GM18526 (cell line): ENCODE data around the gene INF2.

ENCODE experiments used
- POLR2A ChIP-seq: IDR thresholded peaks from 3 replicates; pipeline ENCODE4 v1.6.1; 2011; ENCODE audit not compliant: insufficient read length; ENCODE audit errors: extremely low read depth

INF2 gene

DNA sequence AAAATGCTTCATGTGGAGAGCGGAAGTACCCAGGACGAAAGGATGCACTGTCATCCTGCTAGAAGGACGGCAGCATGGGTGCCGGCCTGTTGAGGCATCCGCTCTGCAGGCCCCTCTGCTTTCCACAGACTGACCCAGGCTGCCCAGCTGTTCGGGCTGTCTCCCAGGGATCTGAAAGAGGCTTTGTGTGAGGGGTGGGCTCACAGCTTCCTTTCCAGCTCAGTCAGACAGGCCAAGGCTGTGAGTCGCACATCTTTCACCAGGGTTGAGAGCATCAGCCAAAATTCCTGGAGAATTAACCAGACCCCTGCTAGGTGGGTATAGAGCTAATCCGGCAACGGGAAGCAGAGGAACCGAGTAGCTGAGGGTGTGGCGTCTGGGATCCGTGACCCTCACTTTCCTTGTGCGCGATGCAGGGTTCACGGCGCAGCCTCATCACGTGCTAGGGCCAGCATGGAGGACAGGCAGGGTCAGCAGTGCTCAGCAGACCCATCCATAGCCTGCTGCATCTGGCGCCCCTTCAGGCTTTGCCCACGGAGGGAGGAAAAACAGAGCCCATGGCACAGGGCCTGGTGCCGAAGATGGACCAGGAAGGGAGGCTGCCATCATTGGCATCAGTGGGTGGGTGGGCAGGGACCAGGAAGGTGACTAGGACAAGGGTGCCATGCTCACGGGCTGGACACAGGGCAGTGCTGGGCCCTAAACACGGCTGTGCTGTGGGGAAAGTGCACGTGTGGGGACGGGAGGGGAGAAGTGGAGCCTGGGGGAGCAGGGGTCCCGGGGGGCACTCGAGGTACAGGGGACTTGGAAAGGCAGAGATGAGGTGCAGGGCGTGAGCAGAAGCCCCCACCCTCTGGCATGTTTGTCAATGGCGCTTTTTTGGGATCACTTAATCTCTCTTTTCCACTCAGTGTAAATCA lies 54.3 kb downstream of the INF2 start:
- no peak for TF ChIP-seq POLR2A

GRCh38 chr14:104744484-104744883 lies 55.1 kb downstream of the INF2 start:
- no peak for TF ChIP-seq POLR2A

GRCh38 chr14:104745431-104745830 lies 56.0 kb downstream of the INF2 start:
- no peak for TF ChIP-seq POLR2A

GRCh38 chr14:104746071-104746545 lies 56.7 kb downstream of the INF2 start:
- no peak for TF ChIP-seq POLR2A

GRCh38 chr14:104746934-104747481 lies 57.6 kb downstream of the INF2 start:
- TF ChIP-seq POLR2A, result no peak

DNA sequence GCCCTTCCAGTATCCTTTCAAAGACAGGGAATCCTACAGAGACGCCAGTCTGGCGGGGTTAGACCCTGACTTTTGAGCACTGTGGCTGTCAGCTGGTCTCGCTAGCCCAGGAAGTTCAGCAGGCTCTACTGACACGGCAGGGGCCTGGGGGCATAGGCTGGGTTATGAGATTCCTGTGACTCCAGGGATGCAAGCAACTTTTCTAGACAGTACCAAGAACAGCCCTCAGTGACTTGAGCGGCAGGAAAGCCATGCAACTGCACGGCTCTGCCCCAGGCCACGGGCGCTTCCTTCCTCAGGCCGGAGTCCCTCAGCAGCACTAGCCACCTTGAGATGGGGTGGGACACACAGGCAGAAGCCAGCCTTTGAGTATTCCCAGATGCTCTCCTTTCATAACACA lies 58.5 kb downstream of the INF2 start:
- TF ChIP-seq POLR2A, result no peak

DNA sequence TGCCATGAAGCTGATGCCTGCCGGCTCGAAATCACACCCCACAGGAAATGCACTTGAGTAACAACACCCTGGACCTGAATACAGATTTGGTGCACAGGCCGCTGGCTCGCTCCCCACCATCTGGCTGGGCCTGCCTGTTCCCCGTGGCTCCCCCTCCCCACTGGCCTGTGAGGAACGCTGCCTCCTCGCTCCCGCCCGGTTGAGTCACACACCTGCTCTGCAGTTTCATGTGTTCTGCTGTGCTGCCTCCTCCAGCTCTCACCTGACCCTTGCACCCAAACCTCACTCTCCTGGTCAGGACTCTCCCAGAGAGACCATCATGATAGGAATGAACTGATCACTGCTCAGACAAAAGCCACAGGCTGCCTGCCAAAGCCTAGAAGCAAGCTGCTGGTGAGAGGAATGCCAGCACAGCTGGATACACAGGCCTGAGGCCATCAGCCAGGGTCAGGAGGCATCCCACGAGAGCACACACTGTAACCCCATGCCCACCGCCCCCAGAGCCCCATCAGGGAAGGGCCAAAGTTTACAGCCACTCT lies 59.8 kb downstream of the INF2 start:
- no peak for TF ChIP-seq POLR2A

DNA sequence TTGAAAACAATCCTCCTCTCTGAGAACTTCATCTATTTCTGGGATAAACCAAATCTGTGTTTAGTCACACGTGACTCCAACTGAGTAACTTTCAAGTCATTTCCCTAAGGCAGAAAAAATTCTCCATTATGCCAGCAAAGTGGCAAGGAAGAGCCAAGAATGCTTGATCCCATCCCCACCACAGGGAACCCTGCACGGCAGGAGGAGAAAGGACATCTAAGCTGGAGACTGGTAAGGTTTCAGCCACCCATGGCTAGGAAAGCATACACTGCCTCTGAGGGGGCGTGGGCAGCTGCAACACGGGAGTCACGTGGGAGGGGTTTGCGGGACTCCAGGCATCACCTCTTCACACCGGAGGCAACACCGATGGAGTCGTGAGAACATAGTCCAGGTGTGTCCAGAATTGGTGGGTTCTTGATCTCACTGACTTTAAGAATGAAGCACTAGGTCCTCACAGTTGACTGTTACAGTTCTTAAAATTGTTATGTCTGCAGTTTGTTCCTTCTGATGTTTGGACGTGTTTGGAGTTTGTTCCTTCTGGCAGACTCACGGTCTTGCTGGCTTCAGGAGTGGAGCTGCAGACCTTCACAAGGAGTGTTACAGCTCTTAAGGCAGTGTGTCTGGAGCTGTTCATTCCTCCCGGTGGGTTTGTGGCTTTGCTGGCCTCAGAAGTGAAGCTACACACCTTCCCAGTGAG lies 60.8 kb downstream of the INF2 start:
- no peak for TF ChIP-seq POLR2A

GRCh38 chr14:104751539-104752422 lies 62.4 kb downstream of the INF2 start:
- TF ChIP-seq POLR2A, result no peak

- peak; percentile 21 for TF ChIP-seq POLR2A
These were observed 63.0 kb downstream of the INF2 start for GRCh38 chr14:104752423-104752734.

DNA sequence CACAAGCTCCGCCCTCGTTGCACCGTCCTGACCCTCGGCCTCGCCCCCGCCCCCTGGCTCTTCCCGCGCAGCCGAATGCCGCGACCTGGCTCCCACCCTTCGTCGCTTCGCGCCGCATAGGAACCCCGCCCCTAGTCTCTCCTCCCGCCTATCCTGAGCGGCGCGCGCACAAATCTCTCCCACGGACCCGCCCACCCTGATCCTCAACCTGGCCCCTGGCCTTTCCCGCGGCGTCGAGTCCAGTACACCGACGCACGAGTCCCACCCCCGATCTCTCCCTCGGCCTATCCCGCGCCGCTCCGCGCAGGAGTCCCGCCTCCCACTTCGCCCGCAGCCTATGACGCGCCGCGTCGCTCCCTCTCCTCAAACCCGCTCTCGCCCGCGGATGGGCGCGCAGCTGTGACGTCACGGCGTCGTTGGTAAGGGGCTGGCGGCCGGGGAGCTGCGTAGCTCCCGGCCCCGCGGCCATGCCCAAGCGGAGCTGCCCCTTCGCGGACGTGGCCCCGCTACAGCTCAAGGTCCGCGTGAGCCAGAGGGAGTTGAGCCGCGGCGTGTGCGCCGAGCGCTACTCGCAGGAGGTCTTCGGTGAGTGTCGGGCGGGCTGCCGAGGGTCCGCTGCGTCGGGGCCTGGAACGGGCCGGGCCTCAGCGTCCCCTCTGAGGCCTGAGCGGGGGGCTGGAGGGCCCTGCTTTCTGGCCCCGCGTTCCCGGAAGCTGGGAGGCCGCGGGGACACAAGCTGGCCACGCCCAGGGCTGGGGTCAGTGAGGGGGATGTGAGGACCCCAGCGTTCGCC lies 63.5 kb downstream of the INF2 start, which contains the start of gene SIVA1:
Gene SIVA1 (plus strand): TSS at position 413 of the 793 bp plus-strand sequence. CDS start 55 bp downstream, at position 468.
- peak; percentile 86 for TF ChIP-seq POLR2A

GRCh38 chr14:104753528-104754212 lies 64.3 kb downstream of the INF2 start:
- TF ChIP-seq POLR2A, result no peak

DNA sequence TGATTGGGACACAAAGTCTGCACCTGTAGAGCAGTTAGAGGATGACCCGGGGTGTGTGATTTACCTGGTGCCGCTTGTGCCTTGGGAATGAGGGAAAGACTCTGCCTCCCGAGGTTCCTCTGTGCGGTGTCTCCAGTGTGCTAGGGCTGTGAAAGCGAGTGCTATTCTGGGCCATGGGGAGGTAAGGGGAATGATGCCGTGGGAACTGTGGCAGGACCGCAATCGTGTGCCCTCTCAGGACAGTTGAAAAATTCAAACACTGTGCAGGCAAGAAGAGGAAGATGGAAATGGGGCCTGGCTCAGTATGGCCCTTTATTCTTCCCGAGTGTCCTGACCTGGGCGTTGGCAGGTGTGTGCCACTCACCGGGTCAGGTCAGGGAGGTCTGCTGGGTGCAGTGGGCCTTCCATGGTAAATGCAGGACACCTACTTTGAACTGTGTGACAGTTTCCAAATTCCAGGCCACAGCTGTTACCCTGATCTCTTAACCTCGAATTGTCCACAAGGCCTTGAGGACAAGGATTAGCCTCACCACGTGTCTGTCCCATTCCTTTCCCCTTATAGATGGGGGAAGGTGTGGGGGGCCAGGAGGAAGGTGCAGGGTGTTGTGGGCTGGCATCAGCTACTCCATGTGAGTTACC lies 64.9 kb downstream of the INF2 start:
- TF ChIP-seq POLR2A, result no peak

DNA sequence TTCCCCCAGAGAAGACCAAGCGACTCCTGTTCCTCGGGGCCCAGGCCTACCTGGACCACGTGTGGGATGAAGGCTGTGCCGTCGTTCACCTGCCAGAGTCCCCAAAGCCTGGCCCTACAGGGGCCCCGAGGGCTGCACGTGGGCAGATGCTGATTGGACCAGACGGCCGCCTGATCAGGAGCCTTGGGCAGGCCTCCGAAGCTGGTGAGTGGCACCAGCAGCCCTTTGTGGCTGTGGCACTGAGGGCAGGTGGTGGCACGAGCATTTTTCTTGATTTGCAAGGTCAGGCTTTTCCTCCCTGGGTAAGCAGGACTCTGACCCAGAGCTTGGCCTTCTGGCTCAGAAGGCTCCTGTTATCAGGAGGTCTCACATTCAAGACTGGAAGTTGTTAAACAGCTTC lies 66.2 kb downstream of the INF2 start:
- TF ChIP-seq POLR2A, result no peak
